K562 (cell line): ENCODE results near the gene FGR. TPM values are rescaled to one million over a fixed set of nuclear protein-coding genes. Genes with fewer than 3 reads are reported as not detected.

Source experiments
- FOSL1 ChIP-seq: fragments of 200-800 bp; sonication (Bioruptor generic); conservative IDR thresholded peaks from 2 replicates; pipeline ENCODE4 v1.6.1; 2016; ENCODE audit warnings: missing genetic modification characterization, missing compliant biosample characterization
- FOXK1 ChIP-seq: sonication (generic); formaldehyde crosslinking; IDR thresholded peaks from 2 replicates; pipeline ENCODE4 v1.8.0; 2022; ENCODE audit warnings: missing genetic modification reagents, mild to moderate bottlenecking, borderline replicate concordance
- GTF2F1 ChIP-seq: IDR thresholded peaks from 2 replicates; pipeline ENCODE4 v1.6.1; 2011; ENCODE audit warnings: low read depth, low read length, improper control_type of control experiment
- KDM4B ChIP-seq, 2 experiments: fragments of 450-650 bp in 1 of 2; sonication (generic) in 1 of 2; IDR thresholded peaks; 2 replicates each; pipeline ENCODE4 v1.6.1; 2016 to 2017; ENCODE audit warnings: borderline replicate concordance in 2 of 2, antibody characterized with exemption in 1 of 2, low read depth in 1 of 2, mild to moderate bottlenecking in 1 of 2
- MAX ChIP-seq: sonication (generic); formaldehyde crosslinking; IDR thresholded peaks from 2 replicates; pipeline ENCODE4 v1.9.0; 2022; ENCODE audit warnings: mild to moderate bottlenecking, missing genetic modification reagents
- MLLT1 ChIP-seq, 2 experiments: fragments of 450-650 bp; IDR thresholded peaks; 2 replicates each; pipeline ENCODE4 v1.6.1; 2016
- ZNF121 ChIP-seq: sonication (generic); formaldehyde crosslinking; conservative IDR thresholded peaks from 2 replicates; pipeline ENCODE4 v1.8.0; 2022; ENCODE audit warnings: missing genetic modification reagents
- ZNF57 ChIP-seq: fragments of 450-650 bp; formaldehyde crosslinking; IDR thresholded peaks from 2 replicates; pipeline ENCODE4 v1.4.0; 2020; ENCODE audit warnings: mild to moderate bottlenecking, moderate library complexity
- ZNF584 ChIP-seq: fragments of 200-800 bp; sonication (Bioruptor generic); IDR thresholded peaks from 2 replicates; pipeline ENCODE4 v1.6.1; 2016; ENCODE audit warnings: low read depth, mild to moderate bottlenecking, missing genetic modification characterization, missing compliant biosample characterization
- ZNF586 ChIP-seq: fragments of 450-650 bp; formaldehyde crosslinking; conservative IDR thresholded peaks from 2 replicates; pipeline ENCODE4 v1.4.0; 2020; ENCODE audit warnings: mild to moderate bottlenecking, moderate library complexity
- ZNF655 ChIP-seq: fragments of 250-450 bp; sonication (Bioruptor Pico); IDR thresholded peaks from 2 replicates; pipeline ENCODE4 v1.5.0; 2021
- polyA plus RNA-seq, 8 experiments: library from polyadenylated mRNA; depleted of rRNA in 4 of 8; stranded (reverse) in 5 of 8; unstranded in 3 of 8; fragments of >200 nt; fragmentation: Nextera tagmentation in 2 of 8; fragmentation: Illumina TruSeq in 1 of 8; extraction: Ambion mirVana in 2 of 8; extraction: Trizol in 1 of 8; gene quantifications; 2 replicates each; pipeline versions ENCODE4 v1.2.1 to v1.2.3, GENCODE V29; 2011 to 2014; ENCODE audit warnings: inconsistent platforms in 1 of 8, missing spikeins in 1 of 8
- total RNA-seq, 7 experiments: library from RNA; depleted of rRNA in 6 of 7; stranded (reverse); fragments of >200 nt in 6 of 7; fragmentation: Illumina TruSeq in 2 of 7; extraction: Trizol in 2 of 7; gene quantifications; 2 replicates each; pipeline versions ENCODE4 v1.2.1 to v1.2.3, GENCODE V29; 2011 to 2021; ENCODE audit warnings: low replicate concordance in 1 of 7
- TF ChIP-seq, protein P1 (sequence below): fragments of 250-450 bp; sonication (Bioruptor Pico); IDR thresholded peaks from 2 replicates; pipeline ENCODE4 v1.8.0; 2022; ENCODE audit warnings: inconsistent platforms, mild to moderate bottlenecking, moderate library complexity, borderline replicate concordance
- TF ChIP-seq, protein P2 (sequence below): fragments of 450-650 bp; IDR thresholded peaks from 2 replicates; pipeline ENCODE4 v1.6.1; 2017; ENCODE audit warnings: mild to moderate bottlenecking, moderate library complexity

The FGR gene
- total and polyA plus RNA-seq, 9 of the 15 experiments (the other 6 are each of a cell fraction or from before 2014, with no cell fraction given) = 0.04 to 0.11 TPM; not detected in 7

DNA sequence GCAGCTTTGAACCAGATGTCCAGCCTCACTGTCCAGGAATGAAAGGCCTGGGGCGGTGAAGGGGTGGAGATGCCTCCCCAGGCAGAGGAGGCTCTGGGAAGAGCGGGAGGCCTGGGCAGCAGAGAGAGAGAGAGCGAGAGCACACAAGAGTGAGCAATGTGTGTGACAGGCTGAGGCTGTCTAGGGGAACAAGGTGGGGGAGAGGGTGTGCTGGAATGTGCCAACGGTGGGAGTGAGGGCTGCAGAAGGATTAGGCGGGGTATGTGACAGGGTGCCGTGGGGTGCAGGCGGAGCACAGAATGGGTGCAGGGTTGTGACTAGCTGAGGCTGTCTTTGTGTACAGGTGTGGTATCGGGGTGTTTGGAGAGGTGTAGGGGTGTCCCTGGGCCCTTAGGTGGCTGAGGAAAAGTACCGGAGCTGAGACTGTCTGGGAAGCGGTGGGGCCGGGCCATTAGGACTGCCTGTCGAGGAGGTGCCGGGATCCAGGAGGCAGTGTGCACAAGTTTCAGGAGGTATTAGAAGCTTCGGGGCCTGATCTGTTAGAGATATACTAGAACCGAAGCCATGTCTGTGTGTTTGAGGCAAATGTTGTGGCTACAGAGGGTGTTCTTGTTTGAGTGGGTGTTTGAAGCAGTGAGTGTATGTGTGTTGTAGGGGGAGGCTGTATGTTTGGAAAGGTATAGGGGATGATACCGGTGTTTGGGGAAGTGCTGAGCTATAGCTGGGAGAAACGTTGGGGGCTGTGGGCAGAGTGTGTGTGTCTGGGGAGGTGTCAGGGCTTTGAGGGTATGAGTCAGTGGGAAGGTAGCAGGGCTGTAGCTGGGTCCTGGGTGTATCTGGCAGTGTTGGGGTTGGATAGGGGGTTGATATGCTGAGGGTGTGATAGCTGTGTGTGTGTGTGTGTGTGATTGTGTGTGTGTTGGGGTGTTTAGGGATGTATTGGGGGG is 40.1 kb downstream of the FGR start (continued):
- TF ChIP-seq KDM4B (IDR thresholded peaks at IDR 0.05; ENCODE audit: borderline replicate concordance in 2 of 2, low read depth in 1 of 2) (no peak), ZNF121 (CRISPR knock-in tag) (no peak), MAX (CRISPR knock-in tag) (0 out of 2 replicates have a peak, but pooled peaks have one; percentile 14), ZNF57 (no peak), FOXK1 (CRISPR knock-in tag) (no peak), GTF2F1 (no peak), ZNF655 (CRISPR knock-in tag) (no peak), ZNF584 (CRISPR knock-in tag) (no peak), MLLT1 (IDR thresholded peaks at IDR 0.05) (peak in 1 of 2 experiments; percentile 13; a peak in 1 of 4 replicates), ZNF586 (CRISPR knock-in tag) (no peak), FOSL1 (tag) (0 out of 2 replicates have a peak, but pooled peaks have one; percentile 21)
- TF ChIP-seq, protein P1, sequence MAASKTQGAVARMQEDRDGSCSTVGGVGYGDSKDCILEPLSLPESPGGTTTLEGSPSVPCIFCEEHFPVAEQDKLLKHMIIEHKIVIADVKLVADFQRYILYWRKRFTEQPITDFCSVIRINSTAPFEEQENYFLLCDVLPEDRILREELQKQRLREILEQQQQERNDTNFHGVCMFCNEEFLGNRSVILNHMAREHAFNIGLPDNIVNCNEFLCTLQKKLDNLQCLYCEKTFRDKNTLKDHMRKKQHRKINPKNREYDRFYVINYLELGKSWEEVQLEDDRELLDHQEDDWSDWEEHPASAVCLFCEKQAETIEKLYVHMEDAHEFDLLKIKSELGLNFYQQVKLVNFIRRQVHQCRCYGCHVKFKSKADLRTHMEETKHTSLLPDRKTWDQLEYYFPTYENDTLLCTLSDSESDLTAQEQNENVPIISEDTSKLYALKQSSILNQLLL (CRISPR knock-in tag) = no peak
- TF ChIP-seq, protein P2, sequence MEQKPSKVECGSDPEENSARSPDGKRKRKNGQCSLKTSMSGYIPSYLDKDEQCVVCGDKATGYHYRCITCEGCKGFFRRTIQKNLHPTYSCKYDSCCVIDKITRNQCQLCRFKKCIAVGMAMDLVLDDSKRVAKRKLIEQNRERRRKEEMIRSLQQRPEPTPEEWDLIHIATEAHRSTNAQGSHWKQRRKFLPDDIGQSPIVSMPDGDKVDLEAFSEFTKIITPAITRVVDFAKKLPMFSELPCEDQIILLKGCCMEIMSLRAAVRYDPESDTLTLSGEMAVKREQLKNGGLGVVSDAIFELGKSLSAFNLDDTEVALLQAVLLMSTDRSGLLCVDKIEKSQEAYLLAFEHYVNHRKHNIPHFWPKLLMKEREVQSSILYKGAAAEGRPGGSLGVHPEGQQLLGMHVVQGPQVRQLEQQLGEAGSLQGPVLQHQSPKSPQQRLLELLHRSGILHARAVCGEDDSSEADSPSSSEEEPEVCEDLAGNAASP = no peak
